Suprapubic skin (tissue), 4 donors: ENCODE data around the gene TSPYL4. TPM values are rescaled to one million over a fixed set of nuclear protein-coding genes. Genes with fewer than 3 reads are reported as not detected.

Experiments used
- DNase-seq, 2 donors: peaks; one replicate each; pipeline ENCODE4 v3.0.0-alpha.2; 2019; ENCODE audit warnings: low spot score in 2 of 2
- H3K27ac ChIP-seq: fragments of 200-600 bp; sonication (generic); one replicate; pipeline ENCODE4 v1.5.1; 2019
- H3K27me3 ChIP-seq: fragments of 200-600 bp; sonication (generic); one replicate; pipeline ENCODE4 v1.5.1; 2019
- H3K36me3 ChIP-seq: fragments of 200-600 bp; sonication (generic); one replicate; pipeline ENCODE4 v1.5.1; 2019
- H3K4me1 ChIP-seq: fragments of 200-600 bp; sonication (generic); one replicate; pipeline ENCODE4 v1.5.1; 2019
- H3K4me3 ChIP-seq: fragments of 200-600 bp; sonication (generic); one replicate; pipeline ENCODE4 v1.5.1; 2019; ENCODE audit warnings: mild to moderate bottlenecking
- H3K9me3 ChIP-seq: fragments of 200-600 bp; sonication (generic); one replicate; pipeline ENCODE4 v1.5.1; 2019
- EP300 ChIP-seq: sonication (generic); formaldehyde crosslinking; IDR thresholded peaks from one replicate; pipeline ENCODE4 v1.6.1; 2017; ENCODE audit warnings: antibody characterized with exemption
- POLR2A ChIP-seq, 2 donors: fragments of 450-650 bp; IDR thresholded peaks; one replicate each; pipeline ENCODE4 v1.6.1; 2017; ENCODE audit warnings: antibody characterized with exemption in 2 of 2, mild to moderate bottlenecking in 2 of 2, moderate library complexity in 2 of 2
- POLR2AphosphoS5 ChIP-seq, 3 donors: sonication (generic); formaldehyde crosslinking; IDR thresholded peaks; one replicate each; pipeline ENCODE4 v1.6.1; 2017; ENCODE audit warnings: antibody characterized with exemption in 3 of 3
- WGBS: methylation state at CpG from one replicate; pipeline ENCODE4 v1.1.5; 2018; 5-methylcytosine and 5-hydroxymethylcytosine counted together
- total RNA-seq, 4 donors: library from RNA; depleted of rRNA; stranded (reverse); fragments of >200 nt; gene quantifications; one replicate each; pipeline ENCODE4 v1.1.0, GENCODE V29; 2016
- TF ChIP-seq, protein P1 (sequence below), 2 donors: fragments of 200-600 bp in 1 of 2; fragments of 450-650 bp in 1 of 2; sonication (generic) in 1 of 2; IDR thresholded peaks; one replicate each; pipeline ENCODE4 v1.5.1; 2016 to 2019; ENCODE audit warnings: antibody characterized with exemption in 2 of 2, mild to moderate bottlenecking in 1 of 2, moderate library complexity in 1 of 2

TSPYL4 gene
- total RNA-seq, 4 donors from 2014 or later: 11.2 to 21.8 (median 16.7) TPM

DNA sequence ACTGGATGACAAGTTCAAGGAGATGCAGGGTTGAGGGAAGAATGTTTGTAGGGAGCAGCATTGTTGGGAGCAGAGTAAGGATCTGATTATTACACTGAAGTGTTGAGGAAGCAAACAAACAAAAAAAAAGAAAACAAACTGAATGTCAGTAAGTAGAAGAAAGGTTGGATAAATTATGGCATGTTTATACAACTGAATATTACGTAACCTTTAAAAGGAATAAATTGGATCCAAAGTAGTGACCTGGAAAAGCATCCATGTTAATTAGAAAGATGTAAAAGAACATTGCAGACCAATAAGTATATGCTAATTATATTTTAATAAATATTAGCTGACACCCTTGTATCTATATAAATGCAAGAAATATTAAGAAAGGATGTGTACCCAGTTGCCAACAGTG is 38.7 kb upstream of the TSPYL4 start:
- no peaks in the 10 kb centered on the region for H3K9me3 ChIP-seq
- TF ChIP-seq EP300: no peak
- no peak for TF ChIP-seq POLR2A (IDR thresholded peaks at IDR 0.05)
- TF ChIP-seq, protein P1, sequence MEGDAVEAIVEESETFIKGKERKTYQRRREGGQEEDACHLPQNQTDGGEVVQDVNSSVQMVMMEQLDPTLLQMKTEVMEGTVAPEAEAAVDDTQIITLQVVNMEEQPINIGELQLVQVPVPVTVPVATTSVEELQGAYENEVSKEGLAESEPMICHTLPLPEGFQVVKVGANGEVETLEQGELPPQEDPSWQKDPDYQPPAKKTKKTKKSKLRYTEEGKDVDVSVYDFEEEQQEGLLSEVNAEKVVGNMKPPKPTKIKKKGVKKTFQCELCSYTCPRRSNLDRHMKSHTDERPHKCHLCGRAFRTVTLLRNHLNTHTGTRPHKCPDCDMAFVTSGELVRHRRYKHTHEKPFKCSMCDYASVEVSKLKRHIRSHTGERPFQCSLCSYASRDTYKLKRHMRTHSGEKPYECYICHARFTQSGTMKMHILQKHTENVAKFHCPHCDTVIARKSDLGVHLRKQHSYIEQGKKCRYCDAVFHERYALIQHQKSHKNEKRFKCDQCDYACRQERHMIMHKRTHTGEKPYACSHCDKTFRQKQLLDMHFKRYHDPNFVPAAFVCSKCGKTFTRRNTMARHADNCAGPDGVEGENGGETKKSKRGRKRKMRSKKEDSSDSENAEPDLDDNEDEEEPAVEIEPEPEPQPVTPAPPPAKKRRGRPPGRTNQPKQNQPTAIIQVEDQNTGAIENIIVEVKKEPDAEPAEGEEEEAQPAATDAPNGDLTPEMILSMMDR (IDR thresholded peaks at IDR 0.05): no peak
- TF ChIP-seq POLR2AphosphoS5 (IDR thresholded peaks at IDR 0.05): no peak
- no peaks in the 10 kb centered on the region for H3K27me3 ChIP-seq
- no peak for DNase-seq
- H3K4me3 ChIP-seq: no peak overlapping the region
- no peaks in the 10 kb centered on the region for H3K36me3 ChIP-seq
- H3K4me1 ChIP-seq: no peaks in the 10 kb centered on the region
- WGBS: 90% methylated on average over 1 of the region's 1 CpG
- no peak overlapping the region for H3K27ac ChIP-seq

DNA sequence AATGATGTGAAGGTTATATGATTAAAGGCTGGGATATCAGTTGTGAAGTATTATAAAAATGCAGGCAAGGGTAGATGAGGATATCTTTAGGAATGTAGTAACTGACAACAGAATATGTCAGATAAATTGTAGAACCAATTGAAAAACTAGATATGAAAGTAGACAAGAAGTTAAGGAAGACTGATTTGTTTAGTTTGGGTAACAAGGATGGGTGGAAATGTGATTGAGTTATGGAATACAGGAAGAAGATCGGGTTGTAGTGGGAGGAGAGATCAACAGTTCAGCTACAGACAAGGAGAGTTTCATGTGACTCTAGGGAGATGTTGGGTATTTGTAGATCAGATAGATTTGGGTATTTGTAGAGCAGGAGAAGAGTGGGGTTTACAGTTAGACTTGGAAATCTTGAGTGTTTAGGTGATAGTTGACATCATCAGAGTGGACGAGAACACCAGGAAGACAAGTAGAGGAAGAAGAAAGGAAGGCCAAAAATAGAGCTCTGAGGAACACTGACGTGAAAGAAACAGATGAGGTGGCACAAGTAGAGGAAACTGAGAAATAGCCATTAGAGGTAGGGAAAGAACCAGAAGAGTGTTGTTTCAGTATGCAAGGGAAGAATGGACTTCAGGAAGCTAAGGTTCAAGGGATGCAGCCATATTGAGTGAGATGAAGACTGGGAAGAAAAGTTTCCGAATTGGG is 38.0 kb upstream of the TSPYL4 start:
- WGBS: 80% methylated on average over 4 of the region's 4 CpGs
- TF ChIP-seq EP300 (no peak), POLR2A (IDR thresholded peaks at IDR 0.05) (no peak), POLR2AphosphoS5 (IDR thresholded peaks at IDR 0.05) (no peak)
- TF ChIP-seq, protein P1 (IDR thresholded peaks at IDR 0.05): no peak
- no peaks in the 10 kb centered on the region for H3K36me3 ChIP-seq
- no peaks in the 10 kb centered on the region for H3K4me1 ChIP-seq
- H3K4me3 ChIP-seq: no peak overlapping the region
- no peak overlapping the region for H3K27ac ChIP-seq
- DNase-seq: no peak
- H3K27me3 ChIP-seq: no peaks in the 10 kb centered on the region
- H3K9me3 ChIP-seq: no peaks in the 10 kb centered on the region

DNA sequence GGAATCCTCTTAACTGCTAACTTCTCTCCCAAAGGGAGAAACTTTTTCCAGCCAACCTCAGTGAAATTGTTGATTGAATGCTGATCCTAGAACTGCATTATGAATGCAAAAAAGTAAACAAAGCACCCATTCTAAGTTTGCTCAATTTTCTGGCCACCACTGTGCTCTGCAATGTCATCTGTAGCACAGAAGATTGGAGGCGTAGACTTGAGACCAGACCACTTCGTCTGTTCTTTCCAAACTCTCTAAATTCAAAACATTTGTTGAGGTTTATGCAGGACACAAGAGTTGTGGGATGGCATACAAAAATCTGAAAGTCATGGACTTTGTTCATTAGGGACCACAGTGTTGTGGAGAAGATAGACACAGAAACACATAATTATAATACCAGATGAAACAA is 36.9 kb upstream of the TSPYL4 start:
- DNase-seq: no peak
- no peak overlapping the region for H3K4me3 ChIP-seq
- H3K9me3 ChIP-seq: no peaks in the 10 kb centered on the region
- TF ChIP-seq EP300: no peak
- TF ChIP-seq POLR2AphosphoS5 (IDR thresholded peaks at IDR 0.05): no peak
- TF ChIP-seq POLR2A (IDR thresholded peaks at IDR 0.05): no peak
- TF ChIP-seq, protein P1 (IDR thresholded peaks at IDR 0.05): no peak
- H3K36me3 ChIP-seq: no peaks in the 10 kb centered on the region
- no peaks in the 10 kb centered on the region for H3K4me1 ChIP-seq
- no peak overlapping the region for H3K27ac ChIP-seq
- WGBS: 72% methylated on average over 2 of the region's 2 CpGs
- no peaks in the 10 kb centered on the region for H3K27me3 ChIP-seq

DNA sequence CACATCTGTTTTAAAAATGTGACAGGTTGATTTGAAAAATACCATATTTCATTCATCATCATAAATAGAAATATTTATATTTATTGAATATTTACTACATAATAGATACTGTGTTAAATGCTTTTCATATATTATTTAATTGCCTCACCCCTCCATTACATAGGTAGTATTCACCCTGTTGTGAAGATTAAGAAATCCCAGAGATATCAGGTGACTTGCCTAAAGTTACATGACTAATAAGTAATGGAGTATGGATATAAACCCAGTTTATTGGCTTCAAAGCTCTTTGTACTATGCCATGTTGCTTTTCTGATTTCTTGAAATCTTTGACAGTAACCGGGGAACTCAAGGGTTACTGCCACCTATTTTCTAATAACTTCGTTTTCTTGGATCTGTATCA is 36.0 kb upstream of the TSPYL4 start:
- no peaks in the 10 kb centered on the region for H3K4me1 ChIP-seq
- 79% methylated on average over 2 of the region's 2 CpGs for WGBS
- H3K4me3 ChIP-seq: no peak overlapping the region
- TF ChIP-seq, protein P1 (IDR thresholded peaks at IDR 0.05): no peak
- no peak for TF ChIP-seq POLR2AphosphoS5 (IDR thresholded peaks at IDR 0.05)
- no peak for TF ChIP-seq POLR2A (IDR thresholded peaks at IDR 0.05)
- no peak for TF ChIP-seq EP300
- no peaks in the 10 kb centered on the region for H3K36me3 ChIP-seq
- no peaks in the 10 kb centered on the region for H3K27me3 ChIP-seq
- no peak for DNase-seq
- H3K9me3 ChIP-seq: no peaks in the 10 kb centered on the region
- no peak overlapping the region for H3K27ac ChIP-seq

DNA sequence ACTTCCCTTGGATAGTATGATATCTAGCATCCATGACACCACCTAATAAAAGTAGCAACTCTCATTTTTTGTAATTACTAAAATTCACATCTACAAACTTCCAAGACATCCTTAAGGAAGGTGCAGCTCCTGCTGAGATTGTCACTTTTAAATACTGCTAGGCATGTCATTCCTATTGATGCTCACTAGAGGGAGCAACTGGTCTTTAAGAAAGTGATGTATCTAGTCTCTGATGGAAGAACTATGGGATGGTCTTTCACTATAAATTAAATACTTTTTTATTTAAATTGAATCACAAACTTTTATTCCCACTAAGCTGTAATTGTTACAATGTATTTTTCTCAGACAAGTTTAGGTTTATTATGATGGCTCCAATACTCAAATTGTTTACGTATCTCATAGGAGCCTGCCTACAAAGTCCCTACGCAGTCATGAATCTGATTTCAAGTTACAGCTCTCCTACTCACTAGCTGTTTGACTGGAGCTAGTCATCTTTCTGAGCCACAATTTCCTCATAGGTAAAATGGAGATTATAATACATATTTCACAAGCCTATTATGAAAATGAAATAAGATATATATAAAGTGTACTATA is 33.9 kb upstream of the TSPYL4 start:
- Histone ChIP-seq H3K9me3 (no peaks in the 10 kb centered on the region), H3K27ac (no peak overlapping the region), H3K27me3 (no peaks in the 10 kb centered on the region), H3K4me3 (no peak overlapping the region), H3K36me3 (no peaks in the 10 kb centered on the region), H3K4me1 (no peaks in the 10 kb centered on the region)
- WGBS: 96% methylated on average over 2 of the region's 2 CpGs
- DNase-seq: no peak
- TF ChIP-seq, protein P1 (IDR thresholded peaks at IDR 0.05): peak; percentile 78 to 84
- TF ChIP-seq POLR2AphosphoS5 (IDR thresholded peaks at IDR 0.05): no peak
- TF ChIP-seq POLR2A (IDR thresholded peaks at IDR 0.05): no peak
- TF ChIP-seq EP300: no peak
